Central memory CD8-positive, alpha-beta T cell (primary cell): ENCODE measurements around the gene CHST11.
A peak's percentile ranks its signal among the peaks of the same experiment; 100 is the strongest.

Experiments used
- ATAC-seq: fragments of 150-1000 bp; cut with Tn5 transposase; replicated peaks from 2 replicates; pipeline ENCODE4 v1.10.0; 2022; ENCODE audit warnings: mild to moderate bottlenecking, moderate FRiP score, moderate number of reproducible peaks; ENCODE audit not compliant: poor library complexity, severe bottlenecking; ENCODE audit errors: extremely low read depth
- DNase-seq, 2 donors: peaks; one replicate each; pipeline ENCODE4 v3.0.0; 2021; ENCODE audit warnings: low spot score in 2 of 2
- H3K27ac Mint-ChIP-seq: one replicate; pipeline ENCODE4 v1.8.0; 2022; ENCODE audit warnings: low read depth, mild to moderate bottlenecking, moderate library complexity, mixed read lengths
- H3K27me3 Mint-ChIP-seq: one replicate; pipeline ENCODE4 v1.8.0; 2022; ENCODE audit warnings: mixed read lengths
- H3K36me3 Mint-ChIP-seq: one replicate; pipeline ENCODE4 v1.8.0; 2022; ENCODE audit warnings: mild to moderate bottlenecking, moderate library complexity, mixed read lengths; ENCODE audit not compliant: insufficient read depth
- H3K4me1 Mint-ChIP-seq: one replicate; pipeline ENCODE4 v1.8.0; 2022; ENCODE audit warnings: mixed read lengths
- H3K4me3 Mint-ChIP-seq: one replicate; pipeline ENCODE4 v1.8.0; 2022; ENCODE audit warnings: mild to moderate bottlenecking, moderate library complexity, mixed read lengths
- H3K9me3 Mint-ChIP-seq: one replicate; pipeline ENCODE4 v1.8.0; 2022; ENCODE audit warnings: mixed read lengths

The CHST11 gene

GRCh38 chr12:104627231-104627989 lies 170.7 kb downstream of the CHST11 start:
- Mint-ChIP-seq H3K27ac (peak overlapping the region; percentile 79), H3K4me1 (peaks cover 80% of the 10 kb centered on the region), H3K36me3 (peaks cover 10% of the 10 kb centered on the region), H3K9me3 (no peaks in the 10 kb centered on the region), H3K4me3 (no peak overlapping the region), H3K27me3 (no peaks in the 10 kb centered on the region)
- ATAC-seq: no peak
- DNase-seq: no peak

- H3K27ac Mint-ChIP-seq: peak overlapping the region; percentile 79
- peaks cover 12% of the 10 kb centered on the region for H3K36me3 Mint-ChIP-seq
- ATAC-seq: no peak
- H3K4me3 Mint-ChIP-seq: no peak overlapping the region
- H3K4me1 Mint-ChIP-seq: peaks cover 80% of the 10 kb centered on the region
- DNase-seq: no peak
- no peaks in the 10 kb centered on the region for H3K27me3 Mint-ChIP-seq
- no peaks in the 10 kb centered on the region for H3K9me3 Mint-ChIP-seq
Measured at GRCh38 chr12:104627990-104628830, 171.5 kb downstream of the CHST11 start.

GRCh38 chr12:104628831-104629135 lies 172.0 kb downstream of the CHST11 start:
- H3K27me3 Mint-ChIP-seq: no peaks in the 10 kb centered on the region
- ATAC-seq (no peak), DNase-seq (no peak)
- no peaks in the 10 kb centered on the region for H3K9me3 Mint-ChIP-seq
- peak overlapping the region; percentile 79 for H3K27ac Mint-ChIP-seq
- H3K4me3 Mint-ChIP-seq: no peak overlapping the region
- peaks cover 79% of the 10 kb centered on the region for H3K4me1 Mint-ChIP-seq
- peaks cover 12% of the 10 kb centered on the region for H3K36me3 Mint-ChIP-seq

- Mint-ChIP-seq H3K4me3 (no peak overlapping the region), H3K27ac (no peak overlapping the region)
Measured at GRCh38 chr12:104630230-104630670, 173.5 kb downstream of the CHST11 start.

GRCh38 chr12:104631867-104632266 lies 175.1 kb downstream of the CHST11 start:
- Mint-ChIP-seq H3K4me3 (no peak overlapping the region), H3K36me3 (peaks cover 11% of the 10 kb centered on the region), H3K27ac (no peak overlapping the region), H3K9me3 (no peaks in the 10 kb centered on the region), H3K4me1 (peaks cover 66% of the 10 kb centered on the region), H3K27me3 (no peaks in the 10 kb centered on the region)
- no peak for DNase-seq
- no peak for ATAC-seq

More at GRCh38 chr12:104630230-104630670, 173.5 kb downstream of the CHST11 start:
- H3K36me3 Mint-ChIP-seq: peaks cover 15% of the 10 kb centered on the region
- ATAC-seq: no peak
- no peaks in the 10 kb centered on the region for H3K9me3 Mint-ChIP-seq
- H3K4me1 Mint-ChIP-seq: peaks cover 69% of the 10 kb centered on the region
- no peaks in the 10 kb centered on the region for H3K27me3 Mint-ChIP-seq
- no peak for DNase-seq

- peaks cover 10% of the 10 kb centered on the region for H3K36me3 Mint-ChIP-seq
- no peak overlapping the region for H3K27ac Mint-ChIP-seq
- H3K4me1 Mint-ChIP-seq: peaks cover 68% of the 10 kb centered on the region
- DNase-seq (no peak), ATAC-seq (no peak)
- H3K27me3 Mint-ChIP-seq: no peaks in the 10 kb centered on the region
- H3K4me3 Mint-ChIP-seq: no peak overlapping the region
- no peaks in the 10 kb centered on the region for H3K9me3 Mint-ChIP-seq
Measured at GRCh38 chr12:104632724-104633201, 176.0 kb downstream of the CHST11 start.

GRCh38 chr12:104634044-104634443 lies 177.3 kb downstream of the CHST11 start:
- no peak overlapping the region for H3K27ac Mint-ChIP-seq
- DNase-seq (no peak), ATAC-seq (no peak)
- no peaks in the 10 kb centered on the region for H3K27me3 Mint-ChIP-seq
- no peak overlapping the region for H3K4me3 Mint-ChIP-seq
- peaks cover 10% of the 10 kb centered on the region for H3K36me3 Mint-ChIP-seq
- H3K4me1 Mint-ChIP-seq: peaks cover 61% of the 10 kb centered on the region
- no peaks in the 10 kb centered on the region for H3K9me3 Mint-ChIP-seq

GRCh38 chr12:104634852-104635251 lies 178.1 kb downstream of the CHST11 start:
- no peak overlapping the region for H3K27ac Mint-ChIP-seq
- no peak overlapping the region for H3K4me3 Mint-ChIP-seq
- H3K27me3 Mint-ChIP-seq: no peaks in the 10 kb centered on the region
- no peak for DNase-seq
- peaks cover 10% of the 10 kb centered on the region for H3K36me3 Mint-ChIP-seq
- H3K9me3 Mint-ChIP-seq: no peaks in the 10 kb centered on the region
- ATAC-seq: no peak
- peaks cover 68% of the 10 kb centered on the region for H3K4me1 Mint-ChIP-seq

- DNase-seq: no peak
- Mint-ChIP-seq H3K27me3 (no peaks in the 10 kb centered on the region), H3K4me1 (peaks cover 65% of the 10 kb centered on the region), H3K4me3 (no peak overlapping the region), H3K36me3 (peaks cover 10% of the 10 kb centered on the region), H3K27ac (no peak overlapping the region), H3K9me3 (no peaks in the 10 kb centered on the region)
- ATAC-seq: no peak
Measured at GRCh38 chr12:104635607-104636343, 179.0 kb downstream of the CHST11 start.

- Mint-ChIP-seq H3K27ac (no peak overlapping the region), H3K4me3 (no peak overlapping the region), H3K27me3 (no peaks in the 10 kb centered on the region), H3K4me1 (peaks cover 63% of the 10 kb centered on the region), H3K36me3 (peaks cover 10% of the 10 kb centered on the region), H3K9me3 (no peaks in the 10 kb centered on the region)
- DNase-seq: no peak
- no peak for ATAC-seq
Measured at GRCh38 chr12:104636496-104636895, 179.7 kb downstream of the CHST11 start.

GRCh38 chr12:104637604-104638003 lies 180.9 kb downstream of the CHST11 start:
- no peak overlapping the region for H3K4me3 Mint-ChIP-seq
- peaks cover 55% of the 10 kb centered on the region for H3K4me1 Mint-ChIP-seq
- peak overlapping the region; percentile 48 for H3K27ac Mint-ChIP-seq
- H3K27me3 Mint-ChIP-seq: no peaks in the 10 kb centered on the region
- DNase-seq (no peak), ATAC-seq (no peak)
- H3K36me3 Mint-ChIP-seq: peaks cover 13% of the 10 kb centered on the region
- H3K9me3 Mint-ChIP-seq: no peaks in the 10 kb centered on the region

GRCh38 chr12:104638218-104638850 lies 181.6 kb downstream of the CHST11 start:
- no peak overlapping the region for H3K4me3 Mint-ChIP-seq
- peak overlapping the region; percentile 48 for H3K27ac Mint-ChIP-seq

More at GRCh38 chr12:104638218-104638850, 181.6 kb downstream of the CHST11 start:
- DNase-seq (no peak), ATAC-seq (no peak)
- H3K4me1 Mint-ChIP-seq: peaks cover 57% of the 10 kb centered on the region
- no peaks in the 10 kb centered on the region for H3K9me3 Mint-ChIP-seq
- H3K36me3 Mint-ChIP-seq: peaks cover 10% of the 10 kb centered on the region
- no peaks in the 10 kb centered on the region for H3K27me3 Mint-ChIP-seq
